ENCODE measurements around the gene MDM4.

The MDM4 gene

GRCh38 chr1:204578867-204579664 is 62.9 kb downstream of the MDM4 start:
- no peak for DNase-seq (ENCODE audit: low read depth)

- no peak for DNase-seq (ENCODE audit: low read depth)
Observed at GRCh38 chr1:204579681-204580080, 63.5 kb downstream of the MDM4 start.

GRCh38 chr1:204580862-204581261 is 64.7 kb downstream of the MDM4 start:
- DNase-seq (ENCODE audit: low read depth): no peak

GRCh38 chr1:204581759-204582158 is 65.6 kb downstream of the MDM4 start:
- DNase-seq (ENCODE audit: low read depth): no peak

- no peak for DNase-seq (ENCODE audit: low read depth)
Observed at GRCh38 chr1:204583909-204584632, 67.9 kb downstream of the MDM4 start.

- no peak for DNase-seq (ENCODE audit: low read depth)
Observed at GRCh38 chr1:204584699-204585372, 68.6 kb downstream of the MDM4 start.

GRCh38 chr1:204587621-204588020 is 71.4 kb downstream of the MDM4 start:
- no peak for DNase-seq (ENCODE audit: low read depth)

- DNase-seq (ENCODE audit: low read depth): no peak
Observed at GRCh38 chr1:204588826-204589225, 72.6 kb downstream of the MDM4 start.

- no peak for DNase-seq (ENCODE audit: low read depth)
Observed at GRCh38 chr1:204589409-204590038, 73.3 kb downstream of the MDM4 start.

- no peak for DNase-seq (ENCODE audit: low read depth)
Observed at GRCh38 chr1:204591473-204592090, 75.4 kb downstream of the MDM4 start.

GRCh38 chr1:204592246-204592948 is 76.2 kb downstream of the MDM4 start:
- no peak for DNase-seq (ENCODE audit: low read depth)

- DNase-seq (ENCODE audit: low read depth): no peak
Observed at GRCh38 chr1:204598319-204598969, 82.2 kb downstream of the MDM4 start.

GRCh38 chr1:204599098-204599497 is 82.9 kb downstream of the MDM4 start:
- DNase-seq (ENCODE audit: low read depth): no peak

GRCh38 chr1:204599596-204599995 is 83.4 kb downstream of the MDM4 start:
- DNase-seq (ENCODE audit: low read depth): no peak

GRCh38 chr1:204600203-204600602 is 84.0 kb downstream of the MDM4 start:
- no peak for DNase-seq (ENCODE audit: low read depth)

GRCh38 chr1:204600968-204601367 is 84.8 kb downstream of the MDM4 start:
- no peak for DNase-seq (ENCODE audit: low read depth)

- DNase-seq (ENCODE audit: low read depth): no peak
Observed at GRCh38 chr1:204602111-204602579, 85.9 kb downstream of the MDM4 start.

GRCh38 chr1:204602871-204603542 is 86.8 kb downstream of the MDM4 start:
- no peak for DNase-seq (ENCODE audit: low read depth)

GRCh38 chr1:204605791-204606190 is 89.6 kb downstream of the MDM4 start:
- no peak for DNase-seq (ENCODE audit: low read depth)
